NCI-H1417 treated with DMSO at 0.1 percent for 48 hours (cell line): Measurements from ENCODE around the gene PCP4.

Experiments used
- DNase-seq: peaks from one replicate; lab custom pipeline; 2025; lab: John Stamatoyannopoulos, UW

PCP4 gene

GRCh38 chr21:39924577-39925308, 57.5 kb downstream of the PCP4 start:
- no peak for DNase-seq

GRCh38 chr21:39927304-39927886, 60.2 kb downstream of the PCP4 start:
- DNase-seq: no peak

GRCh38 chr21:39932335-39932734, 65.1 kb downstream of the PCP4 start:
- no peak for DNase-seq

GRCh38 chr21:39934895-39935294, 67.7 kb downstream of the PCP4 start:
- DNase-seq: no peak

- DNase-seq: no peak
These were observed 68.5 kb downstream of the PCP4 start for GRCh38 chr21:39935716-39936115.

GRCh38 chr21:39938086-39938625, 70.9 kb downstream of the PCP4 start:
- no peak for DNase-seq

GRCh38 chr21:39946199-39946598, 79.0 kb downstream of the PCP4 start:
- no peak for DNase-seq

- no peak for DNase-seq
These were observed 79.8 kb downstream of the PCP4 start for GRCh38 chr21:39947031-39947430.

- DNase-seq: no peak
These were observed 84.2 kb downstream of the PCP4 start for GRCh38 chr21:39951183-39952101.

GRCh38 chr21:39952265-39952664, 85.0 kb downstream of the PCP4 start:
- no peak for DNase-seq

- no peak for DNase-seq
These were observed 87.3 kb downstream of the PCP4 start for GRCh38 chr21:39954570-39954969.

- no peak for DNase-seq
These were observed 88.1 kb downstream of the PCP4 start for GRCh38 chr21:39955326-39955725.

- DNase-seq: no peak
These were observed 89.3 kb downstream of the PCP4 start for GRCh38 chr21:39956586-39956985.

- no peak for DNase-seq
These were observed 91.5 kb downstream of the PCP4 start for GRCh38 chr21:39958731-39959130.

GRCh38 chr21:39961251-39961650, 94.0 kb downstream of the PCP4 start:
- no peak for DNase-seq

GRCh38 chr21:39965026-39965425, 97.8 kb downstream of the PCP4 start:
- DNase-seq: no peak

- no peak for DNase-seq
These were observed 99.5 kb downstream of the PCP4 start for GRCh38 chr21:39966786-39967185.

GRCh38 chr21:39968010-39968409, 100.8 kb downstream of the PCP4 start:
- DNase-seq: no peak

GRCh38 chr21:39969691-39970364, 102.6 kb downstream of the PCP4 start:
- DNase-seq: no peak

GRCh38 chr21:39971956-39972355, 104.7 kb downstream of the PCP4 start:
- no peak for DNase-seq

- no peak for DNase-seq
These were observed 105.2 kb downstream of the PCP4 start for GRCh38 chr21:39972471-39972870.
